NCI-H187 treated with DMSO at 0.1 percent for 48 hours (cell line): Measurements from ENCODE around the gene TBL1Y.

ENCODE experiments used
- DNase-seq: peaks from one replicate; lab custom pipeline; 2025; lab: John Stamatoyannopoulos, UW

TBL1Y gene

GRCh38 chrY:7085606-7086005 lies 175.1 kb downstream of the TBL1Y start:
- DNase-seq: no peak

GRCh38 chrY:7092836-7093235 lies 182.3 kb downstream of the TBL1Y start:
- no peak for DNase-seq

- no peak for DNase-seq
These were observed 183.9 kb downstream of the TBL1Y start for GRCh38 chrY:7094365-7094764.

- no peak for DNase-seq
These were observed 186.5 kb downstream of the TBL1Y start for GRCh38 chrY:7097021-7097420.

- DNase-seq: no peak
These were observed 189.2 kb downstream of the TBL1Y start for GRCh38 chrY:7099742-7100141.

- DNase-seq: no peak
These were observed 192.2 kb downstream of the TBL1Y start for GRCh38 chrY:7102680-7103079.

- no peak for DNase-seq
These were observed 196.7 kb downstream of the TBL1Y start for GRCh38 chrY:7107179-7107578.

- DNase-seq: no peak
These were observed 199.6 kb downstream of the TBL1Y start for GRCh38 chrY:7110086-7110485.

GRCh38 chrY:7115871-7116270 lies 205.4 kb downstream of the TBL1Y start:
- no peak for DNase-seq

- DNase-seq: no peak
These were observed 211.7 kb downstream of the TBL1Y start for GRCh38 chrY:7122202-7122601.

GRCh38 chrY:7125136-7126056 lies 214.9 kb downstream of the TBL1Y start:
- DNase-seq: no peak

- no peak for DNase-seq
These were observed 217.7 kb downstream of the TBL1Y start for GRCh38 chrY:7128211-7128610.
